RWPE2 (cell line): ENCODE data around the gene ULBP1.
"Not testable (repeated sequence)": the region's sequence is repeated elsewhere in the genome, so short reads cannot be mapped to it uniquely, and the experiment has no call there.

ENCODE experiments used
- ATAC-seq: fragments of 200-7000 bp; cut with Tn5 transposase; 3 replicates; pipeline ENCODE4 v1.9.1; 2021; ENCODE audit warnings: low read depth
- DNase-seq: peaks from one replicate; pipeline ENCODE4 v3.0.0-alpha.2; 2020; ENCODE audit warnings: low spot score
- H3K27ac ChIP-seq: fragments of 450-650 bp; 2 replicates; pipeline ENCODE4 v1.5.1; 2017; ENCODE audit warnings: mild to moderate bottlenecking; ENCODE audit not compliant: poor library complexity, severe bottlenecking
- H3K27me3 ChIP-seq: fragments of 250-450 bp; sonication (Bioruptor Pico); 2 replicates; pipeline ENCODE4 v1.5.1; 2021; ENCODE audit warnings: mild to moderate bottlenecking, moderate library complexity; ENCODE audit not compliant: insufficient read depth, poor library complexity, severe bottlenecking
- H3K36me3 ChIP-seq: fragments of 250-450 bp; sonication (Bioruptor Pico); 2 replicates; pipeline ENCODE4 v1.5.1; 2020; ENCODE audit warnings: low read depth, mild to moderate bottlenecking, moderate library complexity
- H3K4me1 ChIP-seq: fragments of 250-450 bp; sonication (Bioruptor Pico); 2 replicates; pipeline ENCODE4 v1.5.1; 2021; ENCODE audit warnings: mild to moderate bottlenecking, moderate library complexity; ENCODE audit not compliant: insufficient read depth, poor library complexity, severe bottlenecking
- H3K4me3 ChIP-seq: fragments of 250-450 bp; sonication (Bioruptor Pico); 2 replicates; pipeline ENCODE4 v1.5.1; 2021; ENCODE audit warnings: mild to moderate bottlenecking, moderate library complexity; ENCODE audit not compliant: severe bottlenecking
- H3K9me3 ChIP-seq: fragments of 250-450 bp; sonication (Bioruptor Pico); 2 replicates; pipeline ENCODE4 v1.5.1; 2021; ENCODE audit warnings: mild to moderate bottlenecking, moderate library complexity; ENCODE audit not compliant: severe bottlenecking
- CTCF ChIP-seq: fragments of 450-650 bp; IDR thresholded peaks from one replicate; pipeline ENCODE4 v1.5.1; 2017; ENCODE audit warnings: mild to moderate bottlenecking, moderate library complexity; ENCODE audit not compliant: poor library complexity, severe bottlenecking

The ULBP1 gene

GRCh38 chr6:149935246-149935645 lies 28.5 kb upstream of the ULBP1 start:
- ATAC-seq (no peak), DNase-seq (no peak)
- Histone ChIP-seq H3K27me3 (no peaks in the 10 kb centered on the region), H3K27ac (no peak overlapping the region), H3K4me3 (no peak overlapping the region), H3K36me3 (no peaks in the 10 kb centered on the region), H3K9me3 (no peaks in the 10 kb centered on the region), H3K4me1 (no peaks in the 10 kb centered on the region)
- no peak for TF ChIP-seq CTCF

- H3K4me1 ChIP-seq, result no peaks in the 10 kb centered on the region
- ATAC-seq (no peak), DNase-seq (no peak)
- no peak overlapping the region for H3K27ac ChIP-seq
- no peak for TF ChIP-seq CTCF
- no peaks in the 10 kb centered on the region for H3K27me3 ChIP-seq
- H3K36me3 ChIP-seq, result no peaks in the 10 kb centered on the region
- H3K9me3 ChIP-seq, result no peaks in the 10 kb centered on the region
- no peak overlapping the region for H3K4me3 ChIP-seq
Measured at GRCh38 chr6:149935668-149936067, 28.1 kb upstream of the ULBP1 start.

GRCh38 chr6:149936743-149937142 lies 27.0 kb upstream of the ULBP1 start:
- H3K27me3 ChIP-seq, result no peaks in the 10 kb centered on the region

GRCh38 chr6:149938013-149938570 lies 25.7 kb upstream of the ULBP1 start:
- not testable (repeated sequence) for DNase-seq, H3K27ac ChIP-seq, H3K27me3 ChIP-seq, H3K9me3 ChIP-seq, H3K36me3 ChIP-seq, H3K4me1 ChIP-seq
- peak; percentile 69 for ATAC-seq
- TF ChIP-seq CTCF, result peak; percentile 80
- H3K4me3 ChIP-seq, result peak overlapping the region; percentile 30

More at GRCh38 chr6:149936743-149937142, 27.0 kb upstream of the ULBP1 start:
- H3K27ac ChIP-seq, result no peak overlapping the region
- TF ChIP-seq CTCF, result no peak
- no peak overlapping the region for H3K4me3 ChIP-seq
- H3K9me3 ChIP-seq, result no peaks in the 10 kb centered on the region
- ATAC-seq (no peak), DNase-seq (no peak)
- no peaks in the 10 kb centered on the region for H3K4me1 ChIP-seq
- H3K36me3 ChIP-seq, result no peaks in the 10 kb centered on the region

GRCh38 chr6:149938571-149939355 lies 25.0 kb upstream of the ULBP1 start:
- Histone ChIP-seq H3K4me3 (peak overlapping the region; percentile 30), H3K4me1 (no peaks in the 10 kb centered on the region), H3K27me3 (no peaks in the 10 kb centered on the region), H3K27ac (no peak overlapping the region), H3K9me3 (no peaks in the 10 kb centered on the region), H3K36me3 (no peaks in the 10 kb centered on the region)
- no peak for TF ChIP-seq CTCF
- ATAC-seq (no peak), DNase-seq (no peak)
